Epidermal melanocyte (primary cell): ENCODE results near the gene LRRC38.

Experiments used
- DNase-seq: peaks from one replicate; pipeline ENCODE4 v3.0.0; 2011; ENCODE audit warnings: low spot score; ENCODE audit not compliant: insufficient read length

Gene LRRC38

DNA sequence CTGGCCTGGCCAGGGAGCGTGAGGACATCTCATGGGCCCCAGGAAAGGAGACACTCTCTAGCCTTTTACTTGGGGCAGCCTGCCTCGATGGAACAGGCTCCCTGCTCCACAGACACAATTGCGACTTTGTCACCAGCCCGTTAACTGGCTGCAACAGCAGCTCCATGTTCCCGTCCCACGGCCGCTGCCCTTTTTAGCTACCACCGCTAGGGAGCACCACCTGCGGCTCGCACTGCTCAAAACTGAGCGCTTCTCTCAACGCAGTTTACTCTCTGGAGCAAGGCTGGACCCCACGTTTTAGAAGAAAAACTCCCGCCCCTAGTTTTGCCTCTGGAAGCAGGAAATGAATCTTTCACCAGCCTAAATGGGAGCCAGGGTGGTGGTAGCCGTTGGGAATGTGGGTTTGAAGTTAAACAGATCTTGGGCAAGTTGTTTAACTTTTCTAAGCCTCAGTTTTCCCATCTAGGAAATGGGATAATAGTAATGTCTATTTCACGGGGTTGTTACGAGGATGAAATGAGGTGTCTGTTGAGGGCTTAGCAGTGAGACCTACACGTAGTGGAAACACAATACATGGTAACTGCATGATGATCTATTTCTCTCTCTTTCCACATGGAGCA lies 3.5 kb upstream of the LRRC38 start:
- DNase-seq, result no peak

DNA sequence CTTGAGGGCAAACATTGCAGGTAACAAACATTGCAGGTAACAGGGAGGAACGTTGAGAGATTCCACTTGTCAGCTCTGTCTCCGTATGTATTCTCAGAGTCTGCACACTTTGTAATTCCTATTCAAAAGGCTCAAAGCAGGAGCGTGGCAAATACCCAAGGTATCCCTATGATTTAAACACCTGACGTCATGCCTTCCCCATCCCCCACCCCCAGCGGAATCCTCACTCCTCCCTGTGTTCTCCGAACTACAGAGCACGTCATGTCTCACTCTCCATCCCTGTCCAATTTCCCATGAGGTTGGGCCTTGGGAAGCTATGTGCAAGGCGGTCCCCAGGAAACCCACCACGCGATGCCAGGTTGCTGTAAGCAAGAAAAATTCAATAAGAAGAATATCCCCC lies 2.8 kb upstream of the LRRC38 start:
- DNase-seq, result no peak

- no peak for DNase-seq
Observed at GRCh38 chr1:13514821-13515220, 1.0 kb upstream of the LRRC38 start.

- no peak for DNase-seq
Observed at GRCh38 chr1:13513063-13513894, 524 bp downstream of the LRRC38 start.

GRCh38 chr1:13512472-13512871 lies 1.3 kb downstream of the LRRC38 start:
- DNase-seq, result no peak

DNA sequence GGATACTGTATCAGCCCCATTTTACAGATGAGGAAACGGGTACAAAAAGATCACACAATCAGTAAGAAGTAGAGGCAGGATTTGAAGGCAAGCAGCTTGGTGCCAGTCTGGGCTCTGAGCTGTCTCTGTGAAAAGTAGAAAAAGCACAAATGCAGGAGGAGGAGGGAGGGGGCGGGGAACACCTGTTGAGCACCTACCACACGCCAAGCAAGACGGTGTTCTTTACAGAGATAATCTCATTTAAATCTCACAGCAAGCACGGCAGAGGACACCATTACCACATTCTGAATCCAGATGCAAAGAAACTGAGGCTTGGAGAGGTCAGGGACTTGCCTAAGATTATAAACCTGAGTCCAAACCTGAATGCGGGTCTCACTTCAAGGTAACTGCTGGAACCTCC lies 3.3 kb downstream of the LRRC38 start:
- no peak for DNase-seq

GRCh38 chr1:13507075-13507474 lies 6.7 kb downstream of the LRRC38 start:
- no peak for DNase-seq

DNA sequence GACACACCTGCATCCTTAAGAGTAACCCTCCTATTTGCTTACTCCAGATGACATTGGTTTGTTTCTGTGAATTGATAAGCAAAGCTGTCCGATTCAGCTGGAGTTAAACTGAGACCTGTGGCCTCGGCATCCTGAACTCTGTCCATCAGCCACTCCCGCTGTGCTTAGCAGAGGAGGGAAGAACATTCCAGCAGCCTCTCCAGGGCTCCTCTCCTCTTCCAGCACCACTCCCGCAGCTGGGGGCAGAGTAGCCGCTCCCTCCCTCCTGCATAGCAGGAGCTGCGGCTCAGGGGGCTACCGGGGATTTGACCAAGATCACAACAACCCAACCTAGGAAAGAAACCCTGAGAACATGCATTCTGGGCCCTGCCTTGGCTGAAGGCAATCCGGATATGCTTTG lies 8.8 kb downstream of the LRRC38 start:
- DNase-seq, result no peak

DNA sequence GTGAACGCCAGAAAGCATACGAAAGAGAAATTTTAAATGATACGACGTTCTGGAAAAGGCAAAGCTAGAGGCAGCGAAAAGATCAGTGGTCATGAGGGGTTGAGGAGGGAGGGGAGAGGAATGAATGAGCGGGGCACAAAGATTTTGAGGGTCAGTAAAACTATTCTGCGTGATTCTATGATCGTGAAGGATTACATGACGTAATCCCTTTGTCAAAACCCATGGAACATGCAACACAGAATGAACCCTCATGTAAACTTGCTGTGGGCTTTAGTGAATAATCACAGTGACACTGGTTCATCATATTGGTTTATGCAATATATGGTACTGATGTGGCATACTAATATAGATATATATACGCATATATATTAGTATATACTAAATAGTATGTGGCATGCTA lies 13.0 kb downstream of the LRRC38 start:
- DNase-seq, result no peak

DNA sequence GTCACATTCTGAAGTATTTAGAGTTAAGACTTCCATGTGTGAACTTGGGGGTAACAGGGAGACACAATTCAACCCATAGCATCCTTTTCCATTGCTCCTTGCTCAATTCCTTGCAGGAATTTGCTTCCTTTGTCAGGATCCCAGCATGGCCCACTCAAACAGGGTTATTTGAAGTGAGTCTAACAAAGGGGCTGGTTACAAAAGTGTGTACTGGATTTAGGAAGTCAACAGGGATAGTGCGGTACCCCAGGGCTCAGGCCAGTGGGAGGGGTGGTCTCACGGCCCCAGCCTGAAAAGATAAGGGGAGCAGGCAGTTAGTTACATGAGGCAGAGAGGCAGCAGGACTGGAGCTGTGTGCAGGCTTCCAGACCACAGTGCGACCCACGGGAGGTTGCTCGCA lies 14.4 kb downstream of the LRRC38 start:
- DNase-seq, result no peak

GRCh38 chr1:13498553-13498952 lies 15.2 kb downstream of the LRRC38 start:
- no peak for DNase-seq

DNA sequence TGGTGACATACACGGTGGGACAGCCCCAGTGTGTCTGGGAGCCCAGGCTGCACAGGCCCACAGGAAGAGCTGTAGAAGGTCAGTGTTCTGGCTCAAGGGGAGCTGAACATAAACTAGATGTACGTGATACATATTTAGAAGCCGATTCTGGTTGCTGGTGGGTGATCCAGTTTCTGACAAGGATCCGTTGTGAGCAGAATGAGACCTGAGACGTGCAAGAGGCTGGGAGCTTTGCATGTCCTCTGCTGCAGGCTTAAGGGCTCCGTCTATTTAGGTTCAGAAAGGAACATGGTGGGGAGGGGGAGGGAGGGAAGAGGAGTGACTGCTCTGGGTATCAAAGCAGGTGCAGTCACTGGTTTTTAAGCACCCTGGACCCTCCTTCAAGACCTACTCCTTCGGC lies 18.6 kb downstream of the LRRC38 start:
- DNase-seq, result no peak

DNA sequence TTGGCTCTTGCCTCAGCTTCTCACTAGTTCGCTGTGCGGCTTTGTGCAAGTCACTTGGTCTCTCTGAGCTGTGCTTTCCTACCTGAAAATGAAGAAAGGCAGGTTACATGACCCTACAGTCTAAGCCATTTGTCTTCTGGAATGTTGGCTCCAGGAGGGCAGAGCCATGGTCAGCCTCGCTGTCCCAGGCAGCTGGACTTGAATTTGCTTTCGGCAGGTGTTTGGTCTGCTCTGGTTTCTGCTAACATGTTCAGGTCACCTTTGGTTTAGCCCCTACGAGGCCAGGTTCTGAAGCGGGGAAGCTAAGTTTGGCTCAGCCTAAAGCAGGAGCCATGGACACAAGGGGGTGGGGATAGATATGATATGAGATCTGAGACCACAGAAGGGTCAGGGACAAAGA lies 19.1 kb downstream of the LRRC38 start:
- DNase-seq, result no peak

DNA sequence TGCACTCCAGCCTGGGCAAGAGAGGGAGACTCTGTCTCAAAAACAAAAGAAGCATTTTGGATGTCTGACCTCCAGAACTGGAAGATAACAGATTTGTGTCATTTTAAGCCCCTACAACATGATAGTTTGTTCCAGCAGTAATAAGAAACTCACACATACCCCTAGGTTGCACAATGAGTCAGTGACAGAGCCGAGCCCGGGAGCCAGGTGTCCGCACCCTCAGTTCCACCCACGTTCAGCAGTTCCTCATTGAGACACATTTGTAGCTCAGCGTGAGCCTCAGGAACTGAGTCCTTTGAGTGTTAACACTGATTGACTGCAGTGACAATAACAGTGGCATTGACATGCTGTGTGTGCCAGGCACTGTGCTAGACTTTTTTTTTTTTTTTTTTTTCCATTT lies 19.8 kb downstream of the LRRC38 start:
- no peak for DNase-seq

GRCh38 chr1:13492711-13493110 lies 21.1 kb downstream of the LRRC38 start:
- DNase-seq, result no peak

GRCh38 chr1:13487957-13488356 lies 25.8 kb downstream of the LRRC38 start:
- no peak for DNase-seq

GRCh38 chr1:13487143-13487868 lies 26.5 kb downstream of the LRRC38 start:
- no peak for DNase-seq

DNA sequence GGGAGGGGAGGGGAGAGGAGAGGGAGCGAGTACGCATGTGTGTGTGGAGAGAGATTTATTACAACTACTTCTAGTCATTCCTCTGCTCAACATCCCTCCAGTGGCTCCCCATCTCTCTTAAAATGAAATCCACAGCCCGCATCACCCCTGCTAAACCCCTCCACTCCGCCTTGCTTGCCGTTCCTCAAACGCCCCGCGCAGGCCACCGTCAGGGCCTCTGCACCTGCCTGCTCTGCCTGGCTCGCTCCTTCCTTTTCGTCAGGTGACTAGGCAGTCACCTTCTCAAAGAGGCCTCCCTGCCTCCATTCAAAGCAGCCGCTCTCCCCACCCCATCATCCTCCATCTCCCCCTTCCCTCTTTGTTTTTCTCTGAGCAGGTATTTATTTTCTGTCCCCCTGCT lies 29.9 kb downstream of the LRRC38 start:
- DNase-seq, result no peak

DNA sequence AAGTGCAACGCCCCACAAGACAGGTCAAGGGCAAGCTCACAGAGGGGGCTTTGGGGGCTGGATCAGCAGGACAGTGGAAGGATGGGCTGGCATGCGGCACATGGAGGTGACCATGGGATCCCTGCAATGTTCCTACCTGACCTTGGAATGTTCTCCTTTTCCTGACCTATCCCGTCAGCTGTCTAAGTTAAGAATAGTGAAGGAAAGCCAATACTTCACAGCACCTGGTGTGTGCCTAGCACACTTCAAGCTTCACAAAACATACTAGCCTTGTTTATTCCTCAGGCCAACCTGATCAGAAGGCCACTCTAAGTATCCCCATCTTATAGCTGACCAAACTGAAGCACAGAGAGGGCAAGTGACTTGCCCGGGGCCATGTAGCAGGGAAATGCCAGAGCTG lies 31.2 kb downstream of the LRRC38 start:
- no peak for DNase-seq

DNA sequence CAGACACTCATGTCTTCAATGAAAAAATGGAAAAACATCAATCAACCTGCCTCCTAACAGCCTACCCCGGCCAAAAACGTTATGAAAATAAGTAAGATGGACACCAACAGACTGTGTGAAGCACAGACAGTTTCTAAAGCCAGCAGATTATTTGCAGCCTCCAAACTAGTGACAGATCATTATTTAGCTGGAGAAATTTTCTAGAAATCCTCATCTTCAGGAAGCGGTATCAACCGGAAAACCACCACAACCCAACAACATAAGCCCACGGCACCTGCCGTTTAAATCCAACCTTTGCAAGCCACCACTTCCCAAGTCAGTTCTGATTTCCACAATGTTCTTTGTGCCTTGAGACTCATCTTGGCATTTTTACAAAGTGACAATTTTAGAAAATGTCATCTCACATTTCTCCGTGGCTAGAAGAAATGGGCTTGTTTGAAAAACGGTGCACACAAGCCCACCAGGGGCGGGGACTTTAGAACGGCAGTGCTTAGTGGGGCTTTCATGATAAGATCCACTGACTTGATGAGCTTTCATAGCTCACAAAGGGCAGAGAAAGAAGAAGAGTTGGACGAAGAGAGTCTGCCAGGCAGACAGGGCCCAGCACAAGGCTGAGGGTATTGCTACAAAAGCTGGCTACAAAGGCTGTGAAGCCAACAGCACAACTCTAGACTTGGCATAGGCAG lies 34.5 kb downstream of the LRRC38 start:
- no peak for DNase-seq

- DNase-seq, result no peak
Observed at GRCh38 chr1:13478692-13479091, 35.1 kb downstream of the LRRC38 start.

- no peak for DNase-seq
Observed at GRCh38 chr1:13469343-13469742, 44.5 kb downstream of the LRRC38 start.
